Trophoblast cell (in vitro differentiated cells and primary cell): Measurements from ENCODE around the gene DKK2.

ENCODE experiments used
- DNase-seq, 2 donors: peaks; one replicate each; pipeline ENCODE4 v3.0.0-alpha.2; 2016
- H2AFZ ChIP-seq: 2 replicates; pipeline ENCODE4 v1.6.1; 2013; ENCODE audit warnings: low read length, moderate library complexity, mild to moderate bottlenecking; ENCODE audit not compliant: insufficient read depth, poor library complexity
- H2AK5ac ChIP-seq: 2 replicates; pipeline ENCODE4 v1.6.1; 2013; ENCODE audit warnings: mild to moderate bottlenecking, low read length
- H2BK120ac ChIP-seq: 2 replicates; pipeline ENCODE4 v1.6.1; 2013; ENCODE audit warnings: low read length, mild to moderate bottlenecking, moderate library complexity; ENCODE audit not compliant: insufficient read depth, poor library complexity
- H2BK12ac ChIP-seq: 2 replicates; pipeline ENCODE4 v1.6.1; 2013; ENCODE audit warnings: mild to moderate bottlenecking, low read length, moderate library complexity
- H2BK5ac ChIP-seq: 2 replicates; pipeline ENCODE4 v1.6.1; 2013; ENCODE audit warnings: low read length, low read depth, moderate library complexity, mild to moderate bottlenecking; ENCODE audit not compliant: poor library complexity
- H3K14ac ChIP-seq: 2 replicates; pipeline ENCODE4 v1.6.1; 2013; ENCODE audit warnings: mild to moderate bottlenecking, low read length
- H3K18ac ChIP-seq: 2 replicates; pipeline ENCODE4 v1.6.1; 2013; ENCODE audit warnings: mild to moderate bottlenecking, low read length
- H3K23ac ChIP-seq: 2 replicates; pipeline ENCODE4 v1.6.1; 2013; ENCODE audit warnings: low read length
- H3K27ac ChIP-seq: 2 replicates; pipeline ENCODE4 v1.5.1; 2013; ENCODE audit warnings: low read depth, mild to moderate bottlenecking, inconsistent platforms, low read length, moderate library complexity
- H3K27me3 ChIP-seq: 2 replicates; pipeline ENCODE4 v1.6.1; 2013; ENCODE audit warnings: inconsistent platforms, mild to moderate bottlenecking, low read length, moderate library complexity; ENCODE audit not compliant: insufficient read depth
- H3K36me3 ChIP-seq, 2 experiments: 1 replicate in 1 of 2; 2 replicates in 1 of 2; pipeline ENCODE4 v1.6.1; 2013; ENCODE audit warnings: low read length in 2 of 2, mild to moderate bottlenecking in 2 of 2, moderate library complexity in 1 of 2; ENCODE audit not compliant: insufficient read depth in 2 of 2, control insufficient read depth in 1 of 2
- H3K4ac ChIP-seq: 2 replicates; pipeline ENCODE4 v1.6.1; 2013; ENCODE audit warnings: low read depth, mild to moderate bottlenecking, low read length, moderate library complexity
- H3K4me1 ChIP-seq, 2 experiments: 1 replicate in 1 of 2; 2 replicates in 1 of 2; pipeline ENCODE4 v1.6.1; 2013; ENCODE audit warnings: low read length in 2 of 2, mild to moderate bottlenecking in 2 of 2, moderate library complexity in 1 of 2; ENCODE audit not compliant: insufficient read depth in 2 of 2, control insufficient read depth in 1 of 2
- H3K4me2 ChIP-seq: 2 replicates; pipeline ENCODE4 v1.6.1; 2013; ENCODE audit warnings: inconsistent platforms, mild to moderate bottlenecking, low read length, moderate library complexity
- H3K4me3 ChIP-seq: 2 replicates; pipeline ENCODE4 v1.5.1; 2013; ENCODE audit warnings: mild to moderate bottlenecking, low read depth, low read length, inconsistent platforms
- H3K79me1 ChIP-seq: one replicate; pipeline ENCODE4 v1.6.1; 2013; ENCODE audit warnings: low read length
- H3K79me2 ChIP-seq: 2 replicates; pipeline ENCODE4 v1.6.1; 2013; ENCODE audit warnings: low read length, mild to moderate bottlenecking; ENCODE audit not compliant: control insufficient read depth, insufficient read depth, poor library complexity
- H3K9ac ChIP-seq: 2 replicates; pipeline ENCODE4 v1.6.1; 2013; ENCODE audit warnings: mild to moderate bottlenecking, low read length
- H3K9me3 ChIP-seq: 2 replicates; pipeline ENCODE4 v1.6.1; 2013; ENCODE audit warnings: low read depth, mild to moderate bottlenecking, control low read depth, inconsistent platforms, low read length; ENCODE audit not compliant: insufficient read depth
- H4K12ac ChIP-seq: 2 replicates; pipeline ENCODE4 v1.6.1; 2013; ENCODE audit warnings: low read depth, mild to moderate bottlenecking, low read length, moderate library complexity
- H4K8ac ChIP-seq: 2 replicates; pipeline ENCODE4 v1.6.1; 2013; ENCODE audit warnings: low read depth, mild to moderate bottlenecking, low read length, moderate library complexity
- H4K91ac ChIP-seq: one replicate; pipeline ENCODE4 v1.6.1; 2013; ENCODE audit warnings: low read depth, mild to moderate bottlenecking, low read length, moderate library complexity
- WGBS: extraction: QIAGEN DNeasy Blood & Tissue Kit; methylation state at CpG from one replicate; pipeline ENCODE4 v1.1.7; 2013; ENCODE audit warnings: missing lambda C conversion rate; ENCODE audit not compliant: insufficient read length, insufficient coverage; ENCODE audit errors: extremely low coverage; 5-methylcytosine and 5-hydroxymethylcytosine counted together

DKK2 gene

GRCh38 chr4:106993827-106994226 lies 42.3 kb downstream of the DKK2 start:
- Histone ChIP-seq H3K79me1 (no peaks in the 10 kb centered on the region), H4K12ac (no peak overlapping the region), H3K18ac (no peak overlapping the region), H3K27ac (no peak overlapping the region), H3K27me3 (no peaks in the 10 kb centered on the region), H3K36me3 (no peaks in the 10 kb centered on the region), H2AK5ac (no peak overlapping the region), H3K79me2 (no peaks in the 10 kb centered on the region), H3K4me1 (no peaks in the 10 kb centered on the region), H4K91ac (no peak overlapping the region), H2BK12ac (no peak overlapping the region), H3K4ac (no peak overlapping the region), H3K14ac (no peak overlapping the region), H3K4me3 (no peak overlapping the region), H2BK5ac (no peak overlapping the region), H2AFZ (no peak overlapping the region), H3K9me3 (no peaks in the 10 kb centered on the region), H3K4me2 (no peak overlapping the region), H2BK120ac (no peak overlapping the region), H3K23ac (no peak overlapping the region), H4K8ac (no peak overlapping the region), H3K9ac (no peak overlapping the region)
- WGBS = no CpG with 5 or more reads among the region's 4 CpGs
- DNase-seq = peak in 1 of 2 donors; percentile 51

GRCh38 chr4:106987311-106987710 lies 48.8 kb downstream of the DKK2 start:
- no peaks in the 10 kb centered on the region for H3K4me1 ChIP-seq
- no peak overlapping the region for H3K14ac ChIP-seq
- H3K27me3 ChIP-seq = no peaks in the 10 kb centered on the region
- H4K91ac ChIP-seq = no peak overlapping the region
- H2AK5ac ChIP-seq = no peak overlapping the region
- no peaks in the 10 kb centered on the region for H3K79me2 ChIP-seq
- H2BK12ac ChIP-seq = no peak overlapping the region
- H3K27ac ChIP-seq = no peak overlapping the region
- H3K4me2 ChIP-seq = no peak overlapping the region
- no peak overlapping the region for H2BK5ac ChIP-seq
- H3K9ac ChIP-seq = no peak overlapping the region
- no peak overlapping the region for H2BK120ac ChIP-seq
- no peaks in the 10 kb centered on the region for H3K79me1 ChIP-seq
- WGBS = no CpG with 5 or more reads among the region's 2 CpGs
- H3K18ac ChIP-seq = no peak overlapping the region
- H3K36me3 ChIP-seq = no peaks in the 10 kb centered on the region
- H3K4ac ChIP-seq = no peak overlapping the region
- DNase-seq = peak; percentile 19 to 43
- H3K4me3 ChIP-seq = no peak overlapping the region
- no peak overlapping the region for H3K23ac ChIP-seq
- H4K8ac ChIP-seq = no peak overlapping the region
- no peak overlapping the region for H2AFZ ChIP-seq
- H4K12ac ChIP-seq = no peak overlapping the region
- H3K9me3 ChIP-seq = no peaks in the 10 kb centered on the region

DNA sequence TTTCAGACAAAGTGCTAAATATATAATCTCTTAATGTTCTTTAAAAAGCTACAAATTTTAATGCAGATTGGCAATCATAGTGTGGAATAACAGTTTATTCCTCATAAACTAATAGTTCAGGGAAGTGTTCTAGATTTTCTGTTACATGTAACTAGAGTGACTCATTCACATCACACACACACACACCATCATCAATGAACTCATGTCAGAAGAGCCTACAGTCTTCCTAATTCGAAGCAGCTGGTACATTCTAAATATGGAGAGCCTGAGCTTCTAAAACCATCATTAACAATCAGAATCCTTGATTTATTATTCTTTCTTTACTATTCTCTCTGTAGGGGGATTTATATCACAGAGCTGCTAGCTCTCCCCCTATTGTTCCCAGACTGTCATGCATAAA lies 49.6 kb downstream of the DKK2 start:
- Histone ChIP-seq H3K27me3 (no peaks in the 10 kb centered on the region), H3K18ac (no peak overlapping the region), H4K12ac (no peak overlapping the region), H3K36me3 (no peaks in the 10 kb centered on the region), H2BK5ac (no peak overlapping the region), H4K8ac (no peak overlapping the region), H3K27ac (no peak overlapping the region), H3K4me2 (no peak overlapping the region), H3K9me3 (no peaks in the 10 kb centered on the region), H3K9ac (no peak overlapping the region), H2AK5ac (no peak overlapping the region), H2BK12ac (no peak overlapping the region), H3K14ac (no peak overlapping the region), H3K79me1 (no peaks in the 10 kb centered on the region), H3K79me2 (no peaks in the 10 kb centered on the region), H2AFZ (no peak overlapping the region), H3K4ac (no peak overlapping the region), H4K91ac (no peak overlapping the region), H3K4me3 (no peak overlapping the region), H2BK120ac (no peak overlapping the region), H3K4me1 (no peaks in the 10 kb centered on the region), H3K23ac (no peak overlapping the region)
- no CpG with 5 or more reads among the region's 1 CpG for WGBS
- no peak for DNase-seq

- Histone ChIP-seq H3K79me1 (no peaks in the 10 kb centered on the region), H2BK5ac (no peak overlapping the region), H3K23ac (no peak overlapping the region), H3K4me3 (no peak overlapping the region), H3K27ac (no peak overlapping the region), H3K36me3 (no peaks in the 10 kb centered on the region), H3K9ac (no peak overlapping the region), H4K91ac (no peak overlapping the region), H3K4ac (no peak overlapping the region), H3K14ac (no peak overlapping the region), H2BK120ac (no peak overlapping the region), H3K4me2 (no peak overlapping the region), H2AFZ (no peak overlapping the region), H4K12ac (no peak overlapping the region), H2AK5ac (no peak overlapping the region), H3K27me3 (no peaks in the 10 kb centered on the region), H2BK12ac (no peak overlapping the region), H3K9me3 (no peaks in the 10 kb centered on the region), H3K18ac (no peak overlapping the region), H3K4me1 (no peaks in the 10 kb centered on the region), H4K8ac (no peak overlapping the region), H3K79me2 (no peaks in the 10 kb centered on the region)
- DNase-seq = no peak
- no CpG with 5 or more reads among the region's 3 CpGs for WGBS
Measured at GRCh38 chr4:106985830-106986229, 50.3 kb downstream of the DKK2 start.
